ENCODE data around the gene TMEM240. TPM values are rescaled to one million over a fixed set of nuclear protein-coding genes. Genes with fewer than 3 reads are reported as not detected.
"Not testable (repeated sequence)": the region's sequence is repeated elsewhere in the genome, so short reads cannot be mapped to it uniquely, and the experiment has no call there.

Gene TMEM240
- total and polyA plus RNA-seq, 12 donors, result 0.95 to 12.4 (median 4.4) TPM; not detected in 1

GRCh38 chr1:1523651-1524050, 16.8 kb downstream of the TMEM240 start:
- H3K27me3 ChIP-seq; H3K27ac ChIP-seq; intact Hi-C loops (cut with DNase I); H3K4me1 ChIP-seq (replicated peaks in 1 of 2); H3K9me3 ChIP-seq (replicated peaks in 1 of 3); DNase-seq; H3K4me3 ChIP-seq: not testable (repeated sequence)
- WGBS, 4 donors, result 89 to 94% (median 92%) methylated on average over 9 to 17 of the region's 17 CpGs
- peaks cover 0 to 38% of the 10 kb centered on the region in 2 donors for H3K36me3 ChIP-seq (replicated peaks in 1 of 2)

GRCh38 chr1:1523226-1523625, 17.2 kb downstream of the TMEM240 start:
- WGBS, 4 donors, result 96 to 97% (median 96%) methylated on average over 20 to 31 of the region's 31 CpGs
- intact Hi-C loops (cut with DNase I); H3K4me3 ChIP-seq; H3K9me3 ChIP-seq (replicated peaks in 1 of 3); H3K27me3 ChIP-seq; DNase-seq; H3K4me1 ChIP-seq (replicated peaks in 1 of 2); H3K27ac ChIP-seq: not testable (repeated sequence)
- peaks cover 0 to 33% of the 10 kb centered on the region in 2 donors for H3K36me3 ChIP-seq (replicated peaks in 1 of 2)

GRCh38 chr1:1522536-1522935, 17.9 kb downstream of the TMEM240 start:
- H3K4me1 ChIP-seq (replicated peaks in 1 of 2); H3K27me3 ChIP-seq; H3K4me3 ChIP-seq; H3K9me3 ChIP-seq (replicated peaks in 1 of 3); DNase-seq; intact Hi-C loops (cut with DNase I); H3K27ac ChIP-seq: not testable (repeated sequence)
- 93 to 100% (median 94%) methylated on average over 7 to 30 of the region's 30 CpGs; no CpG with 5 or more reads in 1 of the 4 donors for WGBS, 4 donors
- peaks cover 0 to 31% of the 10 kb centered on the region in 2 donors for H3K36me3 ChIP-seq (replicated peaks in 1 of 2)

- Histone ChIP-seq H3K27ac (no peak overlapping the region), H3K4me1 (replicated peaks in 1 of 2) (no peaks in the 10 kb centered on the region), H3K9me3 (replicated peaks in 1 of 3) (no peaks in the 10 kb centered on the region), H3K4me3 (no peak overlapping the region), H3K36me3 (replicated peaks in 1 of 2) (peaks cover 0 to 37% of the 10 kb centered on the region in 2 donors), H3K27me3 (no peaks in the 10 kb centered on the region)
- TF ChIP-seq CTCF (IDR thresholded peaks at IDR 0.05), result no peak
- no peak for TF ChIP-seq POLR2A (IDR thresholded peaks at IDR 0.05)
- DNase-seq, result no peak
- intact Hi-C loops (cut with DNase I), result no loop called here
- 94 to 97% (median 95%) methylated on average over 11 to 19 of the region's 19 CpGs for WGBS, 4 donors
These were observed 19.1 kb downstream of the TMEM240 start for GRCh38 chr1:1521331-1521730.

- H3K4me3 ChIP-seq; DNase-seq; H3K27me3 ChIP-seq; H3K4me1 ChIP-seq (replicated peaks in 1 of 2); H3K27ac ChIP-seq; H3K9me3 ChIP-seq (replicated peaks in 1 of 3); intact Hi-C loops (cut with DNase I): not testable (repeated sequence)
- peaks cover 0 to 25% of the 10 kb centered on the region in 2 donors for H3K36me3 ChIP-seq (replicated peaks in 1 of 2)
- WGBS, 4 donors, result 96 to 99% (median 97%) methylated on average over 14 to 46 of the region's 51 CpGs
These were observed 20.5 kb downstream of the TMEM240 start for GRCh38 chr1:1519805-1520505.

GRCh38 chr1:1518621-1519007, 21.8 kb downstream of the TMEM240 start:
- DNase-seq, result peak in 1 of 7 donors; percentile 25
- H3K27me3 ChIP-seq; H3K4me1 ChIP-seq (replicated peaks in 1 of 2); intact Hi-C loops (cut with DNase I); H3K4me3 ChIP-seq; H3K9me3 ChIP-seq (replicated peaks in 1 of 3); H3K27ac ChIP-seq: not testable (repeated sequence)
- peaks cover 0 to 23% of the 10 kb centered on the region in 2 donors for H3K36me3 ChIP-seq (replicated peaks in 1 of 2)
- WGBS, 4 donors, result 88 to 95% (median 91%) methylated on average over 7 to 16 of the region's 19 CpGs

Data from adrenal gland (tissue), 12 donors.